Cortex of kidney (tissue), 1 donor: ENCODE measurements around the gene ABCA13.

Source experiments
- DNase-seq: peaks from one replicate; lab custom pipeline; 2025; lab: John Stamatoyannopoulos, UW

ABCA13 gene

DNA sequence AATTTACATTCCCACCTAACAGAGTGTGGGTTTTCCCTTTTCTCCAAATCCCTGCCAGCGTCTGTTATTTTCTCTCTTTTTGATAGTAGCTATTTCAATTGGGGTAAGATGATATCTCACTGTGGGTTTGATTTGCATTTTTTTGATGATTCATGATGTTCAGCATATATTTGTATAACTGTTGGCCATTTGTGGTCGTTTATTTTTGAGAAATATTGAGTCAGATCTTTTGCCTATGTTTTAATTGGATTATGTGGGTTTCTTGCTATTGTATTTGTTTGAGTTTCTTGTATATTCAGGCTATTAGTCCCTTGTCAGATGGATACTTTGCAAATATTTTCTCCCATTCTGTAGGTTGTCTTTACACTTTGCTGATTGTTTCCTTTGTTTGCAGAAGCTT is 193.8 kb downstream of the ABCA13 start:
- DNase-seq: no peak

DNA sequence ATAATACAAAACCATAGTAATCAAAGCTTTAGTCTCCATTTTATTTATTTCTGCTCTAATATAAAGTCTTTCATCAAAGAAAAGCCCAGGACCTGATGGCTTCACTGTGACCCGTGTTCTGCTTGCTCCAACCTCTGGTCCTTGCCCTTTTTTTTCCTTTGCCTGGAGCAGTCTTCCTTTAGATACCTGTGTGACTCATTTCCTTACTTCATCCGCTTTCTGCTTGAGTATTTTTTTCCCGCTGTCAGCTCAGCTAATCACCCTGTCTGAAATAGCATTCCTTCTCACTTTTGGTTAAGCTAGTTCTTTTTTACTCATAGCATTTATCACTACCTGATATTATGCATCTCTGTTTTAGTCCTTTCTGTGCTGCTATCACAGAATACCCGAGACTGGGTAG is 194.8 kb downstream of the ABCA13 start:
- no peak for DNase-seq

DNA sequence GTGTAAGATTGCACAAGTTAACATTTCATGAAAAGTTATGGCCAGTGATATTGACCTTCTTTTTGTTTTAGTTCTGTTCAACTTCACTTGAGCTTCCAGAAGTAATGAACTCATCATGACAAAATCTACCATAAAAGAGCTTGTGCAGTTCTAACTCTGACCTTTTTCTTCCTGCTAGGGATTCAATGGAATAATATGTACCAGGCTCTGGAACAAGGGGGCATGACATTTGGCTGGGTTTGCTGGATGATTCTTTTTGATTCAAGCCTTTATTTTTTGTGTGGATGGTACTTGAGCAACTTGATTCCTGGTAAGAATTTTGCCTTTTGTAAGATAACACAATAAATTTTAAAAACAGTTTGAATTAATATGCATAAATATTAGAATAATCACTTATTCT is 205.0 kb downstream of the ABCA13 start:
- no peak for DNase-seq

DNA sequence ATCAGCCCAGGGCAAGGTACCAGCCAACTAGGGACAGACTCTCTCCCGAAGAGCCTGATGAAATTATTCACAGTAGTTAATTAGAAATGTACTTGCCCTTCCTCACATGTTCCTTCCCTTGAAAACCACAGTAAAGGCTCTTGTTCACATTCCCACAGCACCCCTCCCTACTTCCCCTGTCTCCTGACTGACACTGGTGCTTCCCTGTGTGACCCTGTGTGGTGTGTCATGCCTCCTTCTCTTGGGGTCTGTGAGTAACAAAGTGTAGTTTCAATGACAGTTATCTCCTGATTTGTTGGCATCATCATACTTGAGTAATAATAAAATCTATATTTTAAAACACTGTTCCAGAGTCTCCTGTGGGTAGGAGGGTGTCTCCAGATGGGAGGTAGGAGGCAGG is 209.7 kb downstream of the ABCA13 start:
- no peak for DNase-seq

DNA sequence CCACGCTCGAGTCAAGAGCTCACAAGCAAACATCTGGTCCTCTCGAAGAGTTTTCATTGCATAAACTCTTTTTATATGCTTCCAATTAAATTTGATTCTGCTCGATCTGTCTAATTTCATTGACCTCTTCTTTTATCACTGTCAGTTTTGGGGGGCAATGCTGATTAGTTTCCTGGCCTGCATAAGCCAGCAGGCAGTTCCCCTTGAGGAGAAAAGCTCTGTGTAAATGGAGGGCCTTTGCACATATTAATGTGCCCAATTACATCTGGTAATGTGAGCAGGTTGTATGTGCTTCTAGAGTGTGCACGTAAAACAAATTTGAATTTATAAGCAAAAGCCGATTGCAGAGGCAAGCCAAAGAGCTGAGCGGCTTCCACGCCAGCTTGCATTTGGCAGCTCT is 210.3 kb downstream of the ABCA13 start:
- DNase-seq: no peak

DNA sequence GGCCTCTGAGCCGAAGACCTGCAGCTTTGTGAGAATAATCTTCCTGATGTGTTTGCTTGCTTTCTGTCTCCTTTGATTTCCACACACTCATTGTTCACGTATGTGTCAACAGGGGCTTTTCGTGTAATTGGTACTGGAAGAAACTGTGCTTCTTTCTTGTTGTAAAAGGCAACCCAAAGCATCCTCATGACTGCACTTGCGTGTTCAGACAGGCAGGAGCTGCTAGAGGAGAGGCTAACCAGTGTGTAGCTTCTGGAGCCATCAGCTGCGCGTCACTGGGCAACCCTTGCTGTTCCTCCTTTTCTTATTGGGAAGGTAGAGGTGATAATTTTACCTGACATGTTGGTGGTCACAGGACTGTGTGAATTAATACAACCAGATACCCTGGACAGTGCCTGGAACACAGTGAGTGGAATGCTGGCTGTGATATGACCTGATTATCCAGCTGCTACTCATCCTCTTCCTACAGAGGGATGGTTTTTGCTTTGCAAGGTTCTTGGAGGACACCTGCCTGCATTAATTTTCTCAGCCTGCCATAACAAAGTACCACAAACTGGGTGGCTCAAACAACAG is 213.0 kb downstream of the ABCA13 start:
- no peak for DNase-seq

DNA sequence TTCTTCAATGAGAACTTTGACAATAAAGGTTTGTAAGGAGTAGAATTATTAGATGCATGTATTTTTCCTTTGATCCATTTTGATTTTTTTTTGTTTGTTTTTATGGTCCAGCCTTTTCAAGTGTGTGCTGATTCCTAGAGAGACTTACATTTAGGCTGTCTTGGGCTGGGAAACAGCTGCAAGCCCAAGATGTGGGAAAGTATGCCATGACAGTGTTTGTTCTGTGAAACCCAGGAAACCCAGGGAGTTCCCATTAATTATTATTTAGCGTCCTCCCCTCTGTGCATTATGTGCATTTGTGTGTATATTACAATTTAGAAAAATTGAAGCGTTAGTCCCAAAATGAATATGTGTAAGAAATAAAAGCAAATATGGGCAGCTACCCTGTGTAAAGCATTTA is 216.7 kb downstream of the ABCA13 start:
- no peak for DNase-seq

DNA sequence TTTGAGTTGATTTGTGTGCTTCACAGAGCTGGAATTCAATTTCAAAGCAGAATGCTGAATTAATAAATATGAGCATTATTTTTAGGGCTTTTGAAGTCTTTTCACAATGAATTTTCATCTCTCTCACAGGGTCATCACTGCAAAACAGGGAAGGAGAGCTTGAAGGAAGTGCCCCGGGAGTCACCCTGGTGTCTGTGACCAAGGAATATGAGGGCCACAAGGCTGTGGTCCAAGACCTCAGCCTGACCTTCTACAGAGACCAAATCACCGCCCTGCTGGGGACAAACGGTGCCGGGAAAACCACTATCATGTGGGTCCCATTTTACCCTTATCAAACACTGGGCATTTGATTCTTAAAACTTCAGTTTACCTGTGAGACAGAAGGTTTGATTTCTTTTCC is 217.7 kb downstream of the ABCA13 start:
- no peak for DNase-seq

DNA sequence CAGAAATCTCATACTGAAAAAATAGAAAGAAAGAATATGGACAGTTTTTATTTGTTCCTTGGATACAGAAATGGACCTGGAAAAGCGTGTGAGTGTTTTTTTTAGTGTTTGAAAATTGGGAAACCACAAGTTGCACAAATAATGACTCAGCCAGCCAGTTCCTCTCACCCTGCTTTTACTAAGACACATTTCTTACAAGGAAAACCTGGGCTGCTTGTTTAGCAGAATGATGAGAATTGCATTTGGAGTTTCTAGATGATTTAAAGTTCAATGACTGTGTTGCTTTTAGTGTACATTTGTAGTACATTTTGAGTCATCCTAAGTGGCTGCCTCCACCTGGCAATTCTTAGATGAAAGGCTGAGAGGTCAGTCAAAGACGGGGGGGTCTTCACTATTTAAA is 218.7 kb downstream of the ABCA13 start:
- DNase-seq: no peak

DNA sequence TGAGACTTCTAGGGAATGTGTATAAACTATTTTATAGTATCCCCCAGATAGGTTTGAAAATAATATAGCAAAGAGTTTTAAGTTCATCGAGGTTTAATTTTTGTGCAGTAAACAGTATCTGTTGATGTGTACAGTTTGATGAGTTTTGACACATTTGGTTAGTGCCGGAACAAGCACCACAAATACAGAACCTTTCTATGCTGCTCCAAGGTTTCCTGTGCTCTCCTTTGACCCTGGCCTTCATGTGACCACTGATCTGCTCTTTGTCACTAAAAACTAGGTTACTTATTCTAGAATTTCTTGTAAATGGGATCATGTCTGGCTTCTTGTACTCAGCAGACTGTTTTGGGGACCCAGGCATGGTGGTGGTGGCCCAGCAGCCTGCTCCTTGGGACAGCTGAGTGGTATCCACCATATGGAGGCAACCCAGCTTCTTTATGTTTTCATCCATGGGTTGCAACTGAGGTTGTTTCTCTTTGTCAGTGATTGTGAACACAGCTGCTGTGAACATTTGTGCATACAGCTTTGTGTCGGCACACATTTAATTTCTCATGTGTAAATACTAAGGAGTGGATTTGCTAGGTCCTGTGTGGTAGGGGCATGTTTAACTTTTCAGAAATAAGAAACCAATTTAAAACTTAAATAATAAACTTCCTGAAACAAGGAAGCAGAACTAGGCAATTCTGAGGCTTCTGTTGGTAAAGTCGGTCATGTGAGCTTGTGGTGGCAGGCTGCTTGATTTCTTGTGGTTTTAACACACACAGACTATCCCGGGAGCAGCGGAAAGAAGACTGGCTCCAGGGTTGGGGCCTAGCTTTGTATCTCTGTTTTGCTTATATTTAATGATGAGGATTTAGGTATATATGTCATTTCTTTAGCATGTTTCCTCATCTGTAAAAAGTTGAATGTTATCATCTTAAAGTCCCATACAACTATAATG is 219.4 kb downstream of the ABCA13 start:
- no peak for DNase-seq

DNA sequence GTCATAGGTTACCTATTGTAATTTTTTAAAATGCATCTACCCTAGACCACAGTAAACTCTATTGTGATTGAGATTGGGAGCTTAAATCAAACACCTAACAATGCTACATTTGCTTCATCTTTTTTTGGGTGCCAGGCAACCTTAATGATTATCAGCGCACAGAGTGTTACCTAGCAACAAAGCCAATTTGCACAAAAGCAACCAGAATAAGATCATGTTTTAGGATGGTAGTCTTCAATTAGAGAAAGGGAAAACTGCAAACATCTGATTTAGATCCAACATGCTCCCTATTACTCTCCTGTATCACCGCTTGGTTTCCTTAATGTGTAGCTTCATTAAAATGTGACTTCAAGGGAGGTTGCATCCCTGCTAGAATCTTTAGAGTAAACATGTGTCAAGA is 226.9 kb downstream of the ABCA13 start:
- no peak for DNase-seq

DNA sequence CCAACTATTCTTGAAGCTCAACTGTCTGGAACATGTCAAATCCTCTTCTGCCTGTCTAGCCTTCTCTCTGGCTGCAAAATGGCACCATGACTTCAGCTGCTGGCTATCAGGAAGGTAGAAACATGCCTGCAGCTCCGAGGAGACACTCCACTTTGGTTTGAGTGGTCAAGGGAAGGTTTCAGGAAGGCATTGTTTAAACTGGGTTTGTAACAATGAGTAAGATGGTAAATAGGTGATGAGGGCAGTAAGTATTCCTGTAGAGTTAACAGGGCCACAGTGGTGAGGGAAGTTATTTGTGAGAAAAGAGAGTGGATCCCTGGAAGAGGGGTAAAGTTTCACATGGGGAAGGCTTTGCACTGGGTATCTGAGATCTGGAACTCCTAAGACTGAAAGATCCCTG is 231.5 kb downstream of the ABCA13 start:
- DNase-seq: no peak

DNA sequence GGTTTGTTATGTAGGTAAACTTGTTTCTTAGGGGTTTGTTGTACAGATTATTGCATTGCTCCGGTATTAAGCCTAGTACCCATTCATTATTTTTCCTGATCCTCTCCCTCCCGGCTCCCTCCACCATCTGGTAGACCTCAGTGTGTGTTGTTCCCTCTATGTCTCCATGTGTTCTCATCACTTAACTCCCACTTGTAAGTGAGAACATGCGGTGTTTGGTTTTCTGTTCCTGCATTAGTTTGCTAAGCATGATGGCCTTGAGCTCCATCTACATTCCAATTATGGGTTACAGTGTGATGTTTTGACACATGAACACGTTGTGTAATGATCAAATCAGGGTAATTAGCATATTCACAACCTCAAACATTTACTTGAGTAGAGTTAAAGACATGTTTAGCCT is 237.5 kb downstream of the ABCA13 start:
- no peak for DNase-seq

DNA sequence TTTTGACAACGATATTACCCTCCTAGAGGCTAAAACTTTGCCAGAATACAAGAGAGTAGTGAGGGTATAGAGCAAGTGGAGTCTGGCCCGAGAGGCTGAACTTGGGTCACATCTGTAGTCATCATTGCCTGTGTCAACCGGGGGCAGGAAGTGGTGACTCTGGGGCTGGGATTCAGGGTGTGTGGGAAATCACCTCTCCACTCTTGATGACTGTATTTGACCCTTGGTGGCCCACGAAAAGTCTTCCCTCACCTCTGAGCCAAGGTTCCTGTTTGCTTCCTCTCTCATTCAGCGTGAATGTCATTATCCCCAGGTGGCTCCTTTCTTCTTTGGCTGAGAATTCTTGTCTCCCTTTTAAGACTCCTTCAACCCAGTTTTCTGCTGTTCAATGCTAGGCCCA is 240.4 kb downstream of the ABCA13 start:
- DNase-seq: no peak

DNA sequence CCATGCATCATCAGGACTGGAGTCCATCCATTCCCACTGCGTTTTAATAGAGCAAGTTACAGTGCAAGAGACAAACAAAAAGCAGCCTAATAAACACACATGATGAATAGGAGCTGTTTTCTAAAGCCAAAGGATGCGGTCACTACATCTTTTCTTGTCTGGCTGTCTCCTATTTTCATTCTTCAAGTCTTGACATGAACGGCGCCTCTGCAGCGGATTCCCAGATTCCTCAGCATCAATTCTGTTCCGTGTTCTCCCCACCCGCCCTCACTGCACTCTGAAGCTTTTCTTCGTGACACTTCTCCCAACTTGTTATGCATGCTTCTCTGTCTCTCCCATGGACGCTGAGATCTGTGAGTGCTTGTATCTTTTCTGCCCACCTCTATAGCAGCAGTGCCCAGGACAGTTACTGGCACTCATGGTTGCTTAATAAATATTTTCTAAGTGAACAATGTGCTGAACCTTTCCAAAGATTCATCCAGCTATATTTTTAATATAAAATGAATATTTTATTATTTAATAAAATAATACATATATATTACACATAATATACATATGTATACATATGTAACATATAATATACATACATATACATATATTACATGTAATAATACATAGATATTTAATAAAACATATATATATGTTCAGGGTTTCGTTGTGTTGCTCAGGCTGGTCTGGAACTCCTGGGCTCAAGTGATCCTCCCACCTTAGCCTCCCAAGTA is 242.9 kb downstream of the ABCA13 start:
- no peak for DNase-seq

DNA sequence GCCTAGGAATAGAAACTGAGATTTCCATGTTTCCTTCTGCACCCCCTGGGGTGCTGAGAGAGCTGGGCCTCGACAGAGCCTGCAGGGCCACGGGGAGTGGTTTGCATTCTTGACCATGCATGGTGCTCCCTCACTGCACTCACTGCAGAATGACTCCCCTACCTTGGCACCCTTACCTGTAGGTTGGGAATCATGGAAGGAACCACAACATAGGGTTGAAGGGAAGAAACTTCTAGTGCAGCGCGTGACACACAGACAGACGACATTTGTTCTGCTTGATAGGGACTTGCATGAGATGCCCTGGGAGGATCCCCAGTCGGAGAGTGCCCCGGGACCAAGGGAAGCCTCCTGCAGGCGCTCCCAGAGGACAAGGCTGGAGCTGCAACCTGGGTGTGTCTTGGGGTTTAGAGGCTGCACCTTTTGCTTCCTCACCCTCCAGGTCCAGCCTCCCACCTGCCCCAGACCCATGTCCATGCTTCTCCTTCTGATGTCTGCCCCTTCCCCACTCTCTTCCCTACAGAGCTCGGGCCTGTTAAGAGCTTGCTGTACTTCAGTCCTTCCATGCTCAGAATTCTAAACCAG is 245.2 kb downstream of the ABCA13 start:
- no peak for DNase-seq

DNA sequence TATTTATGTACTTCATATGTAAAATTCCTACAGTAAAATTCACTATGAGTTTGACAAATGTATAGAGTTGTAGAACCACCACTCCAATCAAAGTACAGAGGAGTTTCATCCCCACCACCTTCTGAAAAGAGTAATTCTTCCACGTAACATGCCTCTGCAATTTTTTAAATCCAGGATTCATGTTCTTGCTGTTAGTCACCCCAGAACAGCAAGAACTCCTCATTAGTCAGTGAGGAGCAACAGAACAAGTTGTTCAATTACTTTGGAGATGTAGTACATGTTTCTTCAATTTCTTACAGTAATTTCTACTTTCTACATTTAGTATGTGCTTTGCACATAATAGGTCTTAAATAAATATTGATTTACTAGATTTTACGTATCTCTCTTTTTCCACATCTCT is 248.1 kb downstream of the ABCA13 start:
- DNase-seq: no peak

DNA sequence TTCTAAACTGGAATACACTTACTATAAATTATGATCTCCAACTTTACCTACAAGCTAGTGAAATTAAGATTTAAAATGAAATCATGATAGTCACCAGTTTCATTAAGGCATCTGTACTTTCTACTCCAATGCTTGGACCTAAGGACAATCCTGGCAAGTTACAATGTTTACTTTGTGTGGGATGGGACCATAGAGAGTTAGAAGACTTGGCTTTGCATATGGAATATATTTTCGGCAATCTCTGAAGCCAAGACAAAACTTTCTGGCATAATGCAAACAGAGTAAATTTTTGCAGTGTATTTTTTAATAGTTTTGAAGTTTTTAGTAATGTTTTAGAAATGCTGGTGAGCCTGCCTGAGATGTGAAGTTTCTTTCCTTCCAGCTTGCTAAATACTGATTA is 248.9 kb downstream of the ABCA13 start:
- no peak for DNase-seq

DNA sequence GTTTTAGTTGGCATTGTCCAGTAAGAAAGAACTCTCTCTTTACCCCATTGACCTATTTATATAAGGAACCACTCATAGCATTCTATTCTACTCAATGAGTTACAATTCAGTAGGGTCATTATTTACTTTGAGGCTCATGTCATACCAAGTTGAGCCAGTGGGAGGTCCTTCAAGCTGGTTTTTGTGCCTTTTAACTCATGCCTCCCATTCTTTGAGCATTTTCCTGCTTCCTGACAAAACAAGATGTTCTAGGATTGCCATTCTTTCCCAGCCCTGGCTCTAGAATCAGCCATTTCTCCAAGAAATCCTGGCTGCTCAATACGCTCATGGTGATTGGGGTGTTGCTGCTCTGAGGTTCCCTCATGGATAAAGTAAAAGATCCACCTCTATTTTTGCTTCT is 250.1 kb downstream of the ABCA13 start:
- no peak for DNase-seq

DNA sequence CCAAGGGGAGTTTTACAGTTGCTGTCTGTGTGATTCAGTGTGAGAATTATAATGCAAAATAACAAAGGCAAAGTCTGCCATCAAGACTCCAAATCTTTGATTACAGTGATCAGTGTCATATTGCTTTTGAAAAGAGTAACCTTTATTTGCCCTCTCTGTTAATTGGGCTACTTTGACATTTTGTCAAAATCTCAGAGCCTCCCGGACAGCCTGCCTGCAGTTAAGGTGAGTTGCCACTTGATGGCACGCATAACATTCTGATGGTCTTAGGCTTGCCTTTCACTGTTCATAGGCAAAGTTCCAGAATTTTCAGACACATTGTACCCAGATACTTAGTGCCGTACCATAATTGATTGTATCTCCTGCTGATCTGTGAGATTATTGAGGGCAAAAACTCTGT is 253.5 kb downstream of the ABCA13 start:
- no peak for DNase-seq

DNA sequence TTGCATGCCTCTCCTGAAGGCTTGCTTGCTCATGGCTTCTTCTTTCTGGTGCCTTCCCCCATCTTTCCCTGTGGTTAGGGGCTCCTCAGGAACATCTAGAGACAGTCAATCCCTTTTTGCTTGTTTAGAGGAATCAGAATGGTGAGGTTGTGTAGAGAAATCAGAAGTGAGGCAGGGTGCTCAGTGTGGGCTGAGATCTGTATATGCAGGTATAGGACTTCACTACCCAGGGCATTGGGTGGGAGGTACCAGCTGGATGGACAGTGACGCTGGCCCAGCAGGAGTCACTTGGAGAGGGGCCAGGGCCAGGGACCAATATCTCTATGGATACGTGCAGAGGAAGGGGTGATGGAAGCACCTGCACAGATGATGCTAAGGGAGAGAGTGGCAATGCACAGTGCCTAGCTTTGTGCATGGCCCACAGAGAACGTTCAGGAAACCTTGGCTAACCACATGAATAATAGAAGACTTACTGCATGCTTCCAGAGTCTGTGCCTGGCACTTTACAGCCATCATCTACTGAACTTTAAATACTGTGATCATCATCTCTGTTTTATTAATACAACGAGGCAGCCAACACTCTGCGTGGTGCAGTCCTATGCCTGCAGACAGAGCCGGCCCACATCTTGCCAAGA is 255.2 kb downstream of the ABCA13 start:
- DNase-seq: no peak

DNA sequence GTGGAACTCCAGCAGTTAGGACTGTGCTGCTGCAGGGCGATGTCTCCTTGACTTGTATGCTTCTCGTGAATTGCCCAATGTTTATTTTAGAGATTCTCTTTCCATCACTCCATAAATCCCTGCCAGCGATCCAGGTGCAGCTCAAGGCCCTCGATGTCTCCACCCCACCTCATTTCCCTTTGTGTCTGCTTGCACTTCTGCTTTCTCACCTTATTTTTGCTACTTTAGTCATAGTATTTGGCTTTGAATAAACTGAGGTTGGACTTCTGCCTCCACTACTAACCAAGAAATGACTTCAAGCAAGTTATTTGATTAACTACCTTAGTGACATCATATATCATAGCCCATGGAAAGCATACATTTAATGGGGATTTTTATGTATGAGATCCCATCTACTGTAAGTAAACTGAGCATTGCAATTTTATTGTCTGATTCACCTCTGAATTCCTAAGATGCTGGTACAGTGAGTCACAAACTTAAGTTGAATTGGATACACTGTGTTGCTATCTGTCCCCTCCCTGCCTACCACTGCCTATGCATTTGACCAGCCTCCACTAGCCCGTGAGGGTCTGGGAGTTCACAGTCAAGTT is 255.8 kb downstream of the ABCA13 start:
- DNase-seq: no peak
